HG03139 (cell line): ENCODE data around the gene MLF2.
"Not testable (repeated sequence)": the region's sequence is repeated elsewhere in the genome, so short reads cannot be mapped to it uniquely, and the experiment has no call there.

Experiments used
- ATAC-seq: cut with Tn5 transposase; IDR thresholded peaks from one replicate; pipeline ENCODE4 v1.9.1; 2021; ENCODE audit not compliant: unreplicated experiment

MLF2 gene

GRCh38 chr12:6765634-6766581 is 13.0 kb upstream of the MLF2 start, which contains the start of gene PTMS:
TSS of gene PTMS (plus strand) at chr12:6766363. CDS start at chr12:6766706, 343 bp downstream.
- ATAC-seq = no peak

- ATAC-seq = no peak
These were observed 12.2 kb upstream of the MLF2 start for GRCh38 chr12:6765048-6765633.

- peak; percentile 65 for ATAC-seq
These were observed 11.3 kb upstream of the MLF2 start for GRCh38 chr12:6764011-6764828.

- no peak for ATAC-seq
These were observed 10.4 kb upstream of the MLF2 start for GRCh38 chr12:6763380-6763779.

- no peak for ATAC-seq
These were observed 6.8 kb upstream of the MLF2 start for GRCh38 chr12:6759741-6760140.

GRCh38 chr12:6758506-6759095 is 5.7 kb upstream of the MLF2 start:
- ATAC-seq = no peak

- ATAC-seq = no peak
These were observed 4.2 kb upstream of the MLF2 start for GRCh38 chr12:6757028-6757690.

GRCh38 chr12:6754411-6754810 is 1.5 kb upstream of the MLF2 start:
- no peak for ATAC-seq

GRCh38 chr12:6753772-6754356 is 923 bp upstream of the MLF2 start:
- ATAC-seq = no peak

GRCh38 chr12:6752167-6752920 is 597 bp downstream of the MLF2 start:
- peak; percentile 3 for ATAC-seq

- no peak for ATAC-seq
These were observed 1.2 kb downstream of the MLF2 start for GRCh38 chr12:6751767-6752166.

GRCh38 chr12:6750506-6750905 is 2.4 kb downstream of the MLF2 start:
- ATAC-seq = no peak

- no peak for ATAC-seq
These were observed 4.2 kb downstream of the MLF2 start for GRCh38 chr12:6748761-6749160.

GRCh38 chr12:6747216-6747615 is 5.7 kb downstream of the MLF2 start:
- no peak for ATAC-seq

GRCh38 chr12:6745741-6746525 is 7.0 kb downstream of the MLF2 start:
- ATAC-seq = no peak

GRCh38 chr12:6743300-6743699 is 9.6 kb downstream of the MLF2 start:
- not testable (repeated sequence) for ATAC-seq

GRCh38 chr12:6742834-6743233 is 10.1 kb downstream of the MLF2 start:
- ATAC-seq = no peak

- not testable (repeated sequence) for ATAC-seq
These were observed 10.9 kb downstream of the MLF2 start for GRCh38 chr12:6742080-6742479.

GRCh38 chr12:6736754-6737153 is 16.2 kb downstream of the MLF2 start:
- ATAC-seq = no peak
